ENCODE measurements around the gene RHOD. TPM values are rescaled to one million over a fixed set of nuclear protein-coding genes. Genes with fewer than 3 reads are reported as not detected.

RHOD gene
- total and polyA plus RNA-seq, 9 of the 15 experiments (the other 6 are each of a cell fraction or from before 2014, with no cell fraction given) = not detected

- no peak for TF ChIP-seq POLR2H (tag; IDR thresholded peaks at IDR 0.05; ENCODE audit: low read depth)
- TF ChIP-seq ZNF561 (CRISPR knock-in tag; conservative IDR thresholded peaks at IDR 0.05) = no peak
- TF ChIP-seq KLF6 (CRISPR knock-in tag; IDR thresholded peaks at IDR 0.05; ENCODE audit: borderline replicate concordance) = no peak
- TF ChIP-seq ZBTB8A (IDR thresholded peaks at IDR 0.05; ENCODE audit: partially characterized antibody) = no peak
- TF ChIP-seq ELF2 (CRISPR knock-in tag; IDR thresholded peaks at IDR 0.05) = no peak
- TF ChIP-seq HDAC6 (IDR thresholded peaks at IDR 0.05; ENCODE audit: low read depth, low read length) = no peak
- TF ChIP-seq ZNF740 (CRISPR knock-in tag; IDR thresholded peaks at IDR 0.05) = peak; percentile 85
- TF ChIP-seq ZNF740 (tag; IDR thresholded peaks at IDR 0.05) = peak in 1 of 2 experiments; percentile 93; a peak in 2 of 4 replicates
- TF ChIP-seq NCOA6 (IDR thresholded peaks at IDR 0.05) = no peak
- no peak for TF ChIP-seq HNRNPK (IDR thresholded peaks at IDR 0.05; ENCODE audit: low read depth, low read length, poor library complexity, severe bottlenecking)
- TF ChIP-seq TBP (optimal IDR thresholded peaks at IDR 0.05; ENCODE audit: low read depth, low read length) = peak; percentile 74
- TF ChIP-seq ZNF764 (CRISPR knock-in tag; IDR thresholded peaks at IDR 0.05; ENCODE audit: low read depth) = no peak
- TF ChIP-seq ARHGAP35 (IDR thresholded peaks at IDR 0.05; ENCODE audit: partially characterized antibody) = no peak
- no peak for TF ChIP-seq CBX5 (IDR thresholded peaks at IDR 0.05; ENCODE audit: borderline replicate concordance, low read depth)
- no peak for TF ChIP-seq ZMIZ1 (IDR thresholded peaks at IDR 0.05; ENCODE audit: low read depth in 2 of 2, low read length in 2 of 2)
- no peak for TF ChIP-seq LARP7 (IDR thresholded peaks at IDR 0.05)
- TF ChIP-seq SREBF1 (IDR thresholded peaks at IDR 0.05; ENCODE audit: borderline replicate concordance, low read depth, low read length) = no peak
- TF ChIP-seq TAL1 (IDR thresholded peaks at IDR 0.05) = no peak
Measured at GRCh38 chr11:67118801-67119584, 62.3 kb downstream of the RHOD start, which contains the start of gene KDM2A (continued).

Measured in K562 (cell line).